HTR-8/SVneo (cell line): ENCODE data around the gene WDR62.

ENCODE experiments used
- DNase-seq: peaks from one replicate; pipeline ENCODE4 v3.0.0; 2011; ENCODE audit warnings: low spot score, mixed read lengths; ENCODE audit not compliant: insufficient read length
- FAIRE-seq: peaks from 2 replicates; lab custom pipeline; 2011; peaks lifted over from hg19 to GRCh38; lab: Jason Lieb, UNC

Gene WDR62

DNA sequence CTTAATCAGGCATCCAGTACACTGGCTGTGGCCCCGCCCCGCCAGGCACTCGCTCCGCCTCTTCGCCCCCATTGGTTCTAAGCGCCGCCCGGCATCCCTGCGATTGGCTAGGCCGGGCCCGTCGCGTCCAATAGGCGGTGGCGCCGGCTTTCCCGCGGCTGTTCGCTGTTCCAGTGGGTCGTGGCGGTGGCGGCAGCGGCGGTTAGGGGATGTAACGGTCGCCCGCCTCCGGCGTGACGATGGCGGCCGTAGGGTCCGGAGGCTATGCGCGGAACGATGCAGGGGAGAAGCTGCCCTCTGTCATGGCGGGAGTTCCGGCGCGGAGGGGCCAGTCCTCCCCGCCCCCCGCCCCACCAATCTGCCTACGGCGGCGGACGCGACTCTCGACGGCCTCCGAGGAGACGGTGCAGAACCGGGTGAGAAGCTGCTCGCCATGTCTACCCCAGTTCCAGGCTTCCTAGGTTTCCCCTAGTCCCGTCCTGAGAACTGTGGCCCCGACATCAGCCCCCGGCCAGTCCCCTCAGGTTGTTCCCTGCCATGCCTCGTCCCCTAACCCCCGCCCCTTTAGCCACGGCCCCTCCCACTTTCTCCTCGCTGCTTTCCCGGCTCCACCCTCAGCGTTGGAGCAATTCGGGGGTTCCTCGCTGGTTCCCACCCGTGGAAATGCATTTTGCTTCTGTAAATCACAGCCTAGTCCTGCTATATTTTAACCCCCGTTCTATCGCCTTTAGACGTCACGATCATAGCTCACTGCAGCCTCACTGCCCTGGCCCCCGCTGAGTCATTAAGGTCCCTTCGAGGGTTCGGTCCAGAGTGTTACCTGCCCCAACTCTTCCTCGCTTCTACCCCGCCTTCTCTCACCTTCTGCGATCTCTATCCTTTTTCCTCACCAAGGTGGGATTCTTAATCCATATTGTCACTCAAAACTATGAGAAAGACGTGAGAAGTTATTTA is at the start of gene WDR62:
TSS of gene WDR62 (plus strand) at position 165 of the 954 bp plus-strand sequence. CDS start at position 240, 75 bp downstream.
- FAIRE-seq (peak; percentile 38), DNase-seq (peak; percentile 95)

DNA sequence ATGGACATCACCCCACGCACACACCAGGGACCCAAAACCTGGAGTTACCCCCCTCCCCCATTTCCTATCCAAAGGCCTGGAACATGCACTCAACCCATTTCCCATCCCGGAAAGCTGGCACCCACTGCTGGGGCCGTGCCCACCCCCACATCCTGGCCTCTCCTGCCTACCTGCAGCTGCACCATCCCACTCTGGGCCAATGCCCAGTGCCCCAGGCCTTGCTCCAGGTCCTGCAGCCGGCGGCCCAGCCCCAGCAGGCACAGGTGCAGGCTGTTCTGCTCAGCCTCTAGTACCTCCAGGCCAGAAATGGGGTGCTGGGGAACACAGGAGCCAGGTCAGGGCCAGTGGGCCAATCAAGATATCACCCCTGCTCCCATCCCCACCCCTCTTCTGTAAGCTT is 47.7 kb upstream of the WDR62 start:
- FAIRE-seq (no peak), DNase-seq (no peak)

DNA sequence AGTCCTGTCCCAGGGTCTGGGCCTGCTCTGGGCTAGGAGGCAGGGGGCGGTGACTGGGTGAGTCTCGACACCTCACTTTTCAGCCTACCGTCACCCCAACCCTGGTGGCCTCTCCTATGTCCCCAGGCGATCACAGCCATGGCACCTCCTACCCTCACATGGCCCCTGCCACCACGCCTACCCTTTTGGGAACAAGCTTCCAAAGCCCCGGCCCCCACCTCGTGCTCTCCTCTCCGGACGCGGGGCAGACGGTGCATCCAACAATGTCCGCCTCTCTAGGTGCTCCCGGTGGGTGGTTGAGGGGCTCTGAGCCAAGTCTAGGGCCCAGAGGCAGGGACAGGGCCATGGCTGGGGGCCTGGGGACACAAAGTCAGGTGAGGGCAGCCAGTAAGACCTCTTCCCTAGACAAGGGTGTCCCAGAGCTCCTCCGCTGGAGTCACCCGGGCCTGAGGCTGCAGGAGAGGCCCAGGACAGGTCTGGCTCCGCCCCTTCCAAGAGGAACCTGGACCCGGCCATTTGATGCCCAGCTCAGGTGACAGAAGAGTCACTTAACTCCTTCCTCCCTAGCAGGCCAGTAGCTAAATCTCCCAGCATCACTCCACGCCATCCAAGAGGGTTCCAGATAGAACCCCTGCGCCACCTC is 46.2 kb upstream of the WDR62 start, which contains the start of gene SYNE4:
TSS of gene SYNE4 (minus strand) at position 478 of the 643 bp plus-strand sequence. CDS start at position 346, 132 bp downstream.
- FAIRE-seq (no peak), DNase-seq (no peak)

DNA sequence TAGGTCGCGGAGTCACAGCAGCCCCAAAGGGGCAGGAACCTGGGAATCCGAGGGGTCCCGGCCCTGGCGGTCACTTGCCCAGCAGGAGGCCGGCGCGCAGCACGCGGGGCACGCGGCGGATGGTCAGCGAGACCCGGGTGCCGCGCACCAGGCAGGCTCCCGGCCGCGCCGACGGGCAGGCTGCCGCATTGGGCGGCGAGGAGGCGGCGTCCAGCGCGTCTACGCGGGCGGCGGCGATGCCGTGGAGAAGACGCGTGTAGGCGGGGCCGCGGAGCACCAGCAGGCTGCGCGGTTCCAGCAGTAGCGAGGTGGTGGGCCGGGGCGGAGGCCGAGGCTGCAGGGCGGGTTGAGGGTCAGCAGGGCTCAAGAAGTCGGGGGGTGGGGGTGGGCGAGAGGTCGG is 45.5 kb upstream of the WDR62 start:
- DNase-seq (no peak), FAIRE-seq (no peak)

DNA sequence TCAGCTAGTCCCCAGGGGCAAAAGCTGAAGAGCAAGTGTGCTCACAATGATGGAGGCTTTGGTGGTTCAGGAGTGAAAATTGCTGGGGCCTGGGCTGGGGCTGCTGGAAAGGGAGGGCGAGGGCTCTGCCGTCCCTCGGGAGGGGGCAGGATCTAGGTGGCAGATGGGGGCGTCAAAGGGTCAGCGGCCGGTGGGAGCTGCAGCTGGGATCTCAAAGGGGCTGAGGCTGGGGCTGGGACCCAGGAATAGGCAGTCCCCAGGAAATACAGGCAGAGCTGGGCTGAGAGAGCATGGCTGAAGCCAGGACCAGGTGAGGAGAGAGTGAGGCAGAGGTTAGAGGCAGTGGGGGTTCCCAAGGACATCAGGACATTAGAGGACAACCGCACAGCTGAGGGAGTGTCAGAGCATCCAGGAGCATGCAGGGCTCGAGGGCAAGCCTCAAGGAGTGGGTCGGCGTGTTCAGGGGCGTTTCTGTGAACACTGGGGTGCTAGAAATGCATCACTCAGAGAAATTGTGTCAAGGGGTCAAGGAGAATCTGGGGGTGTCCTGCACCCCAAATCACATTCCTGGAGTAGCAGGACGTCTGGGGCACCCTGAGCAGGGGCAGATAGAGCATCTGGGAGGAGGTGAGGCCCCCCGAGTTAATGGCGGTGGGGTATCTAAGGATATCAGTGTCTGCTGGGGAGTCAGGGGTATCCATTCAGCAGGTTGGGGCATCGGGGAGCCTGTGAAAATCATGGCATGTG is 44.9 kb upstream of the WDR62 start:
- FAIRE-seq (no peak), DNase-seq (no peak)

DNA sequence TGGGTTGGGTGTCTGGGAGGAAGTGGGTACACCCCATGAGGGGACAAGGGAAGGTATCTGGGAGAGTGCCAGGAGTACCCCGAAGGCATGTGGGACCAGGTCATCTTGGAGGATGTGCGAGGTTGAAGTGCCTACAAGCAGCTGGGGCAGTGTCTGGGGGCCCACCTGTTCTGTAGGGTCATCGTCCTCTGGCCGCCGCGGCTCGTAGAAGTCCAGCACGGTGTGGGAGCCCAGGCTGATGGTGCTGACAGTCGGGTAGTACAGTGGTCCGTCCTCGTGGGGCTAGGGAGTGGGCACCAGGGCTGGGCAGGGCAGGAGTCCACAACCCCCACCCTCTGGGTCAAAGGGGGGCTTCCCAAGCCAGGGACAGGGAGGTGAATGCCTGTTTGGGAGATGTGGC is 44.3 kb upstream of the WDR62 start:
- no peak for FAIRE-seq

DNA sequence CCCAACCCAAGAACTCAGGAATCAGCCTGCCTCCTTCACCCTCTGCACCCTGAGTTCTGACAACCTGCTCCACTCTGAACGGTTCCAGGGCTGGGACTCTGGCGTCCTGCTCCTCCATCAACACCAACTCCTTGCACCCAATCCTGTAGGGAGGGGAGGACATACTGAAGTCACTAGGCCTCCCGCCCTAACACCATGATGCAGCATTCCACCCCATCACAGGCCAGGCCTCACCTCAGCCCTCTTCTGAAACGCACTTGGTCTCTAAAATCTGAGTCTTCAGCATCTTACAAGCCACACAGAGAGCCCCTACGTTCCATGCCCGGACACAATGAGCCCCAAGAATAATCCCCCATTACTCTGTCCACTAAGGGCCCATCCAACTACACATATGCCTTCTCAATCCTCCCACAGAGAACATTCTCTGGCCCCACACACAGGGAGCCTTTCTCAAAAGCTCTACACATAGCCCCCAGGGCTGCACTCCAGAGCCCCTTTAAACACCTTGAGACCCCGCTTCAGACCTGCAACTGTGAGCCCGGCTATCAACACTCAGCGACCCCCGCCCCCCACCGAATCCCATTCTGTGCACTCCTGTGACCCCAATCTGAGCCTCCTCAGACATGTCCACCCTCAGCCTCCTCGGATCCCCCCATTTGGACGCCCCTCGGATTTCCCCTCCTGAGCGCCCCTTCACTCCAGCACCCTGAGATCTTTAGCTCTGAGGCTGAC is 41.3 kb upstream of the WDR62 start:
- no peak for DNase-seq
- no peak for FAIRE-seq

More for the DNA sequence above, 44.3 kb upstream of the WDR62 start:
- DNase-seq, result no peak

DNA sequence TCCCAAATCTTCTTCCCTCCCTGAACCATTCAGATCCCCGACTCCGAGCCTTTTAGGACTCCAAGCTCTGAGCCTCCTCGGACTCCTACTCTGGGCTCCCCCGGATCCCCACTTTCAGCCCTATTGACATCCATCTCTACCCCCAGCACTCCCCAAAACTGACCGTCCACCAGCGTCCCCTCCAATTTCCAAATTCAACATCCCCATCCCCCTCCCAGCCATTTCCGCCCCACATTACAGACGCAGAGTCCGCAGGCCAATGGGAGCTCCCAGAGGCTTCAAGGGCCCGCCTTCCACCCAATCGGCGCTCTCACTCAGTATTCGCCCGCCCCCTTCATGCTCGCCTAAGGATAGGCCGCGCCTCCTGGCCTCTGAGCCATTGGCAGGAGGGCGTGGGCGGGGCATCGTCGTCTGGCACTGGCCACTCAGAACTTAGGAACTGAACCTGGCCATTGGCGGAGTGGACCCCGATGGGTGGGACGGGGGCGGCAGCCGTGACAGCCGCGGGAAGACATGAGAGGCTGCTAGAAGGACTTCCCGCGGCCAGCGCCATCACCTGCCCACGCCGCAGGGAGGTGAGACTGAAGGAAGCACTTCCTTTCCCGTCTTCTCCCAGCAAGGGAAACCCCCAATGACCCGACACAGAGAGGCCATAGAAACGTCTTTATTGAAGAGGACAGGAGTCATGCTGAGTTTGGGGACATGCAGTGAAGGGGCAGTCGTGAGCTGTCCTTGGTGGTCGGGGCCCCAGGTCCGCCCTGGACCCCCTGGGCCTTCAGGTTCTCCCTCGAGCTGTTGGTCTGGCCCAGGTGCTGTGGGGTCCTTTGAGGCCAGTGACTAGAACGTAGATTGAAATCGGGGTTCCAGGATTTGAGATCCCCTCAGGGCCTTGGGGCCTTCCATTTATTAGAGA is 40.4 kb upstream of the WDR62 start, which contains the start of gene ALKBH6:
TSS of gene ALKBH6 (minus strand) at position 202 of the 913 bp plus-strand sequence. CDS start 816 bp downstream, outside the sequence.
- peak; percentile 99 for DNase-seq

DNA sequence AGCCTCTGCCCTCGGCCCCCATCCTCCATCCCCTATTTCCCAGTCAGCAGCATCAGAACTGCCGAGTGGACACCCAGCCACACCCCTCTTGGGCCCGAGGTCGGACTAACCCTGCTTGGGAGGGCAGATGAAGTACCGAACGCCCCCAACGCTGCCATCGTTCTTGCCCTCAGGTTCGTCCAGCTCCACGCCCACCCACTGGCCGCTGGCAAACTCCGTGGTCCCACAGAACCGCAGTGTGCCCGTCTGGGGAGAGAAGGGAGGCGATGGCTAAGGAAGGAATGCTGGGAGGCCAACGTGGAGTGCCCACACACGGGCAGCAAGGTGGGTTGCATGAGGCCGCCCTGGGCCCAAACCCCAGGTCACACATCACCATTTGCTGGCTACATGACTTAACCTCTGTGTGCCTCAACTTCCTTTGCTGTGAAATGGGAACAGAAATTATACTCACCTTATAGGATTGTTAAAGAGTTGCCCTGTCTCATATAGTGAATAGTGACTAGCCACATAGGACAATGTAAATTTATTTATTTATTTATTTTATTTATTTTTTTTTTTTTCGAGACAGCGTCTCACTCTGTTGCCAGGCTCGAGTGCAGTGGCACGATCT is 35.5 kb upstream of the WDR62 start:
- DNase-seq, result no peak
- FAIRE-seq, result no peak

More for the DNA sequence above, 40.4 kb upstream of the WDR62 start, which contains the start of gene ALKBH6:
- FAIRE-seq, result peak; percentile 94

DNA sequence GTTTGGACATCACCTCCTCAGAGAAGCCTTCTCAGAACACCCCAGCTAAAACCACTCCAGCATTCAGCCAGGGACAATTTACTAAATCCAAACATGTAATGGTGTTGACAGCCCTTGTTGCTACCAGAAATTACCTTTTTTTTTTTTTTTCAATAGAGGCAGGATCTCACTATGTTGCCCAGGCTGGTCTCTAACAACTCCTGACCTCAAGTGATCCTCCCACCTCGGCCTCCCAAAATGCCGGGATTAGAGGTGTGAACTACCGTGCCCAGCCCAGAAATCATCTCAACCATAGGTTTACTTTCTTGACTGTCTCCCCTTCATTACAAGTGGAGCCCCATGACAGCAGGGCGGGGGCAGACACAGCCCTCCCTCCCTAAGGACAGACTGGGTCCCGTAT is 31.3 kb upstream of the WDR62 start:
- FAIRE-seq (no peak), DNase-seq (no peak)

DNA sequence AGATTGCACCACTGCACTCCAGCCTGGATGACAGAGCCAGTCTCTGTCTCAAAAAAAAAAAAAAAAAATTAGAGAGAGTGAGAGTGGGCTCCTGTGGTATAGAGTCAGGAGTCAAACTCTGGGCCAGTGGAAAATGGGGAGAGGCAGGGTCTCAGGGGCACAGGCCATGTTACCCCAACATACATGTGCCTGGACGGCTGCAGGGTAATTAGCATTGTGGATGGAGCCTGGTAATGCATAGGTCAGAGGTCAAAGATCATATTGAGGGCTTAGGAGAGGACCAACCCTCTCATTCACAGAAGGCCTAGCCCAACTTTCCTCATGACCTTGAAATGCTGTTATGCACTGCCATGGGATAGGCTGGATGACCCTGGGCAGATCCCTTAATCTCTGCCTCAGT is 29.2 kb upstream of the WDR62 start:
- FAIRE-seq, result no peak
- no peak for DNase-seq

DNA sequence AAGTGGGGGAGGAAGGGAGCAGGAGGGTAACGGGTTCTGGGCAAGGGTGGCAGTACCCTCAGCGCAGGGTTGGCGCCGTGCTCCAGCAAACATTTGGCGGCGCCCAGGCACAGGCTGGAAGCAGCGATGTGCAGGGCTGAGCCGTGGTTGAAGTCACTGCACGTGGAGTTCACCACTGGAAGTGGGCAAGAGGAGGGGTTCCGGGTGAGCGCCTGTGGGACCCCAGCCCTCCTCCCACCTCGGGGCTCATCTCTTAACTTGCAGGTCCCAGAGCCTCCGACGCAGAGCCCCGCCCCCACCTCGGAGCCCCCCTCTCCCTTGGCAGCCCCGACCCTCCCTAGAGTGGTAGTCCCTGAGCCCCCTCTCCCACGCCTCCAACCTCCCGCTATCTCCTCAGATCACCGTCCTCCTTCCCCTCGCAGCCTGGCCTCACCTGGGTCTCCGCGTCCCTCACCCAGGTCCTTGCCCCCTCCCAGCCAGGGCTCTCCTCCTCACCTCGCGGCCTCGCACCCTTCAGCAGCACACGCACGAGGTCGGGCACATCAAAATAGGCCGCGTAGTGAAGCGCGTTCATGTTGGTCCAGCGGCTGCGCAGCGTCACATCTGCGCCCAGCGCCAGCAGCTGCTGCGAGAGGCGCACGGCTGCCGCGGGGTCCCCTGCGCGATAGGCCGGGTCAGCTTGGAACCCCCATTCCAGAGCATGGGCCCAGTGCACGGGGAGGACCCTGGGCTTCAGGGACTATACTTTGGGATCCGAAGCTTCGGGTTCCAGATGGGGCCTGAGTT is 28.4 kb upstream of the WDR62 start:
- FAIRE-seq (no peak), DNase-seq (no peak)

DNA sequence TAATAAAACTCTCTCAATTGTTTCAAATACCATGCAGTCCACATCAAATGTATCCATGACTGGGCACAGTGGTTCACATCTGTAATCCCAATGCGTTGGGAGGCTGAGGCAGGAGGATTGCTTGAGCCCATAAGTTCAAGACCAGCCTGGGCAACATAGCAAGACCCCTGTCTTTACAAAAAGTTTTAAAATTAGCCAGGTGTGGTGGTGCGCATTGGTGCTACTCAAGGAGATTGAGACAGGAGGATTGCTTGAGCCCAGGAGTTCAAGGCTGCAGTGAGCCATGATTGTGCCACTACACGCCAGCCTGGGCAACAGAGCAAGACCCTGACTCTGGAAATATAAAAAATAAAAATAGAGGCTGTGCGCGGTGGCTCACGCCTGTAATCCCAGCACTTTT is 27.0 kb upstream of the WDR62 start:
- FAIRE-seq, result no peak

DNA sequence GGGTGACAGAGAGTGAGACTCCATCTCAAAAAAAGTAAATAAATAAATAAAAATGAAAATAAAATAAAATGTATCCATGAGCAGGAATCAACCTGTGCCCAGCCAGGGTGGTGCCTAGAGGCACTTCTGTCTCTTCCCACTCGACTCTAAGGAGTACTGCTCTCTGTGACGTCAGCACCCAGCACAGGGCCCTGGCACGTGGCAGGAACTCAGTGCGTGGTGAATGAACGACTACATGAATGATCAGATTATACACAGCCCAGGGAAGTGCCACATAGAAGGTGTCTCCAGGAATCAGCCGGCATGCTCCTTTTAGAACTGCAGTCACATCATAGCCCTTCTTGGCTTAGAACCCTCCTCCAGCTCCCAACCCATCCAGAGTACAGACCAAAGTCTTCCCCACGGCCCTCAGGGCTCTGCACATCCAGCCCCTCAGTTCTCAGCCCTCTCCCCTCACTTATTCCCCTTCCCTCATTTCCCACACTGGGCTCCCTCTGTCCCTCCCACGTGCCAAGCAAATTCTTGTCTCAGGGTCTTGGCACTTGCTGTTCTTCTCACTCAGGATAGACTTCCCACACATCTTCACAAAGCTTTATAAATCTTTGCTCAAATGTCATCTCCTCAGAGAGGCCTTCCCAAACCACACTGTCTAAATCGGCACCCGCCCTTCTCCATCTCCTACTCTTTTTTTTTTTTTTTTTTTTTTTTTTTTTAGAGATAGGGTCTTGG is 26.2 kb upstream of the WDR62 start:
- DNase-seq (no peak), FAIRE-seq (no peak)

More for the DNA sequence above, 27.0 kb upstream of the WDR62 start:
- no peak for DNase-seq

DNA sequence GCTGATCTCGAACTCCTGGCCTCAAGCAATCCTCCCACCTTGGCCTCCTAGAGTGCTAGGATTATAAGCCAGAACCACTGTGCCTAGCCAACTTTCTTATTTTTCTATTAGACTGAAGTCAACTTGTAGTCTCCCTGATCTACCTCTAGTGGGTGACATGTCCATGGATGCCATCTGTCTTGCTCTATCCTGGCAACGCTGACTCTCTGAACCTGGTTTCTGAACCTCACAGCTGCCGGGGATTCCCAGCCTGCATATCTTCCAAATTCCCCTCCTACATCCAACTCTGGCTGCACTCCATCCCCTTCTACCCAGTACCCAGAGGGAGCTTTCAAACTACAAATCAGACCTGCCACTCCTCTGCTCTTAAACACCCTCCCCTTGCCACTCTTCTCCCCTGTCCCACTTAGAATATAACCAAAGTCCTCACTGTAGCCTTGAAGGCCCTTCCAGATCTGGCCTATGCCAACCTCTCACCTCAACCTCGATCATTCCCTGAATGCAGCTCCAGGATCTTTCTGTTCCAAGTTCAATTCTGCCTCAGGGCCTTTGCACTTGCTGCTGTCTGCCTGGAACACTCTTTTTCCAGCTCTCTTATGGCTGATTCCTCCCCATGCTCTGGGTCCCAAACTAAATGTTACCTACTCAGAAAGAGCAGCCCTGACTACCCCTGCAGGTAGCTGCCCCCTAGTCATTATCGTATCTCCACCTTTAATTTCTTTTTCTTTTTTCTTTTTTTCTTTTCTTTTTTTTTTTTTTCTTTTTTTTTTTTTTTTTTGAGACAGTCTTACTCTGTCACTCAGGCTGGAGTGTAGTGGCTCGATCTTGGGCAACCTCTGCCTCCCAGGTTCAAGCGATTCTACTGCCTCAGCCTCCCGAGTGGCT is 24.2 kb upstream of the WDR62 start:
- FAIRE-seq (no peak), DNase-seq (no peak)

DNA sequence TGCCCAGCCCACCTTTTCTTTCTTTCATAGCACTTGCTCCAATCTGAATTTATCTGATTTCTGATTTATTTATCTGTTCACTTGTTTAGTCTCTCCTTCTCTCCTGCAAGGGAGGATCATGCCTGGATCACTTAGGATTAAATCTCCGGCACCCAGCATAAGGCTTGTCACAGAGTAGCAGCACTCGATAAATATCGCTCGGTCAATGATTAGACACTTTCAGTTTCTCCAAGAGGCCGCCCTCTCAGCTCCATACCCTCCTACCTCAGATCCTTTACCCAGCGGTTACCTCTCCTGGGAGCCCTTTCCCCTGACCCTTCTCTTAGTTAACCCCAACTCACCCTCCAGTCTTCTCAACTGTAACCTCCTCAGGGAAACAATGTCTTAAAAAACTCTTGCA is 23.4 kb upstream of the WDR62 start:
- DNase-seq, result no peak
- FAIRE-seq, result no peak
